Activated naive CD4-positive, alpha-beta T cell treated with anti-CD3 and anti-CD28 coated beads for 36 hours (primary cell): ENCODE measurements around the gene CFAP210. TPM values are rescaled to one million over a fixed set of nuclear protein-coding genes. Genes with fewer than 3 reads are reported as not detected.

Experiments
- total RNA-seq, 2 experiments: library from RNA; stranded (reverse); gene quantifications; one replicate each; pipeline ENCODE4 v1.2.3, GENCODE V29; 2021

CFAP210 gene
- total RNA-seq, 2 experiments from 2014 or later: not detected

Other genes with a start within 250 kb of the CFAP210 start
- gene BBS5, start 214.9 kb downstream of the CFAP210 start, total RNA-seq: 1 to 10 TPM; 2.1 to 2.2 TPM
- not detected for gene KLHL41, start 184.7 kb downstream of the CFAP210 start, total RNA-seq
- 10 to 100 TPM; 41.3 to 42.7 TPM for gene FASTKD1, start 120.5 kb downstream of the CFAP210 start, total RNA-seq
- 10 to 100 TPM; 53.4 to 56.6 TPM for gene PPIG, start 110.1 kb downstream of the CFAP210 start, total RNA-seq
- 1 to 10 TPM; 1.2 TPM for gene PHOSPHO2, start 64 bp upstream of the CFAP210 start, total RNA-seq
- gene KLHL23, start 39.4 kb upstream of the CFAP210 start, total RNA-seq: 1 to 10 TPM; 2.7 to 3.0 TPM
- gene SSB, start 104.5 kb upstream of the CFAP210 start, total RNA-seq: 100 to 1,000 TPM; 122 to 129 TPM
- 100 to 1,000 TPM; 111 to 116 TPM for gene METTL5, start 130.5 kb upstream of the CFAP210 start, total RNA-seq
- 10 to 100 TPM; 13.6 to 15.3 TPM for gene UBR3, start 133.0 kb upstream of the CFAP210 start, total RNA-seq